GM12891 (cell line): ENCODE data around the gene BTBD1.

Experiments
- POLR2A ChIP-seq: IDR thresholded peaks from 2 replicates; pipeline ENCODE4 v1.6.1; 2011; ENCODE audit warnings: low read depth, low read length, control low read depth
- POLR2AphosphoS5 ChIP-seq: IDR thresholded peaks from 2 replicates; pipeline ENCODE4 v1.6.1; 2011; ENCODE audit warnings: low read depth, low read length, control low read depth

DNA sequence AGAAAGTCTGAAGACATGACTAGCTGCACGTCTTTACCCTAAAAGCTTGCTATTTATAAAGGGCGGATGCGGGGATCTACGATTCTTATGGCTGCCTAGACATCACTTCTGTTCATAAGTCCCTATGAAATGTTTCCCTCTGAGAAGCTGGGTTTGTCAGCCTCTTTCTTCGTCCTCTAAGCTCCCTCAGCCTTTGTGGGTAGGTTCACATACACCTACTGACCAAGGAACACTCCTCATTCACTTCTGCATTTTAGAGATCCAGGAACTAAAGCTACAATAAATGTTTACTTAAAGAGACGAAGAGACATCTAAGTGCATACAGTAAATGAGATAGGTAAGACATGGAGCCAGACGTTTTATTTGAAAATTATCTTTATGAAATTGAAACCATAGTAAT lies 97.7 kb downstream of the BTBD1 start:
- TF ChIP-seq POLR2AphosphoS5 = no peak
- no peak for TF ChIP-seq POLR2A
